Mucosa of stomach (tissue), 1 donor: ENCODE data around the gene AUTS2.

Experiments used
- H3K27me3 ChIP-seq: one replicate; pipeline ENCODE4 v1.7.0; 2013; ENCODE audit warnings: mild to moderate bottlenecking, low read length; ENCODE audit not compliant: control insufficient read depth, insufficient read depth
- H3K36me3 ChIP-seq: one replicate; pipeline ENCODE4 v1.7.0; 2013; ENCODE audit warnings: low read length; ENCODE audit not compliant: control insufficient read depth, insufficient read depth
- H3K4me1 ChIP-seq: one replicate; pipeline ENCODE4 v1.7.0; 2013; ENCODE audit warnings: mild to moderate bottlenecking, low read length; ENCODE audit not compliant: control insufficient read depth, insufficient read depth
- H3K4me3 ChIP-seq: one replicate; pipeline ENCODE4 v1.7.0; 2013; ENCODE audit warnings: low read length
- H3K9ac ChIP-seq: one replicate; pipeline ENCODE4 v1.7.0; 2013; ENCODE audit warnings: mild to moderate bottlenecking, low read length, moderate library complexity
- H3K9me3 ChIP-seq: one replicate; pipeline ENCODE4 v1.7.0; 2013; ENCODE audit warnings: mild to moderate bottlenecking, low read length, moderate library complexity; ENCODE audit not compliant: control insufficient read depth
- donor health status: Pancreatic carcinoma.

Gene AUTS2

DNA sequence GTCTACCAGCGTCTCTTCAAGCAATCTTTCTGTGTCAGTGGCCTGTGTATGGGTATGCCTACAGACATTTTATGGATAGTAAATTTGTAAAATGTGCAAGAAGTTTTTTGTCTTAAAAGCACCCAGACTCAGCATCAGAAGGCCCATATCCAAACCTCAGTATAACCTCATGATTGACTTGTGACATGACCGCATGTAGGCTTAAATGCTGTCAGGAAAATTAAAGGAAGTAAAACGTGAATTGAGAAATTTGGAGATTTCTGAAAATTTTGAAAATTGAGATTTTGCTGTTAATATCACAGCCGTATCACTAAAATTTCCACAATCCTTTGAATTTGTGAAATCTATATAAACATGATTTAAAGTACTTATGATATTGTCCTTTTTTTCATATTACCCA, 410.2 kb downstream of the AUTS2 start:
- H3K4me3 ChIP-seq: no peak overlapping the region
- H3K9me3 ChIP-seq: no peaks in the 10 kb centered on the region
- no peak overlapping the region for H3K9ac ChIP-seq
- no peaks in the 10 kb centered on the region for H3K27me3 ChIP-seq
- no peaks in the 10 kb centered on the region for H3K36me3 ChIP-seq
- no peaks in the 10 kb centered on the region for H3K4me1 ChIP-seq

DNA sequence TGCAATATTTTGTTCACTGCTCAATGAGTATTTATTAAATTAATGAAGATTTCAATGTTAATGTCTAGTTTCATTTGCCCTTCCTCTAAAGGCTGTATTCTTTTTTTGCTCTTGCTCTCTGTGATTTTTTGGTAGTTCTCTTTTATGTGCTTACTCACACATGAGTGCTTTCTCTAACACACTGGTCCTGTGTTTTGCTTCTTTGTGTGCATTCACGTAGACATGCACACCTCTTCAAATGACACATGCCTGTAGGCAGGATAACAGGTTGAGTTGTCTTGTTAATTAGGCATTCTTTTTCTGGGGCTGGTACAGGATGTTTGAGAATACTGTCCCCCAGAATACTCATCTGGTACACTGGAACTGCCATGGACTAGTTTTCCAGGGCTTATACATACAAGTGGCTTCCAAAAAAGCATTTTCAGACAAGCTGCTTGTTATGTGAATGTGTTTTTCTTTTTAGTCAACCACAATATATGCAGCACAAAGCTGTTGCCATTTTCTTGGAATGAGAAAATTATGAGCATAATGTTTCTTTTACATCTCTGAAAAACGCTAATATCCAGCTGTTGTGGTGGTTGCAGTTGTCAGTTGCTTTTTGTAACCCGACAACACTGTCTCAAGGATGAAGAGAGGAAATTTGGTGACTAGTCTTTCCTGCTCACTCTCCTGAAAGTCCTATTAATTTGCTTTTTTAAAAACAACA, 416.4 kb downstream of the AUTS2 start:
- H3K9ac ChIP-seq: no peak overlapping the region
- H3K36me3 ChIP-seq: no peaks in the 10 kb centered on the region
- no peaks in the 10 kb centered on the region for H3K4me1 ChIP-seq
- no peaks in the 10 kb centered on the region for H3K27me3 ChIP-seq
- H3K4me3 ChIP-seq: no peak overlapping the region
- no peaks in the 10 kb centered on the region for H3K9me3 ChIP-seq

DNA sequence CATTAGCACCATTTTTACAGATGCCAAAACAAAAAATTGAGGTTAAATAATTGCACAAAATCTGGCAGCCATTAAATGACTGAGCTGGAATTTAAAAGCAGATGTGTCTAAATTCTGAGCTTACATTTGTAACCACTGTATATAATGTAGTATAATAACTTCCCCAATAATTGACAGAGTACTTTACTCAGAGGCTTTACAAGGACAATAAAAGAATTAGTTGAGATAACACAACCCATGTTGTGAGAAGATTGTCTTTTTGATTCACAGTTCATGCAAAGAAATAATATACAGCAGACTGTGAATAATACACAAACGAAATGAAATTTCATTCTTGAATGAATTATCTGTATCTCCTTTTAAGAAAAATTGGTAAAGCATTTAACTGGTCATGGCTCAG, 417.1 kb downstream of the AUTS2 start:
- Histone ChIP-seq H3K36me3 (no peaks in the 10 kb centered on the region), H3K27me3 (no peaks in the 10 kb centered on the region), H3K4me3 (no peak overlapping the region), H3K9ac (no peak overlapping the region), H3K9me3 (no peaks in the 10 kb centered on the region), H3K4me1 (no peaks in the 10 kb centered on the region)

DNA sequence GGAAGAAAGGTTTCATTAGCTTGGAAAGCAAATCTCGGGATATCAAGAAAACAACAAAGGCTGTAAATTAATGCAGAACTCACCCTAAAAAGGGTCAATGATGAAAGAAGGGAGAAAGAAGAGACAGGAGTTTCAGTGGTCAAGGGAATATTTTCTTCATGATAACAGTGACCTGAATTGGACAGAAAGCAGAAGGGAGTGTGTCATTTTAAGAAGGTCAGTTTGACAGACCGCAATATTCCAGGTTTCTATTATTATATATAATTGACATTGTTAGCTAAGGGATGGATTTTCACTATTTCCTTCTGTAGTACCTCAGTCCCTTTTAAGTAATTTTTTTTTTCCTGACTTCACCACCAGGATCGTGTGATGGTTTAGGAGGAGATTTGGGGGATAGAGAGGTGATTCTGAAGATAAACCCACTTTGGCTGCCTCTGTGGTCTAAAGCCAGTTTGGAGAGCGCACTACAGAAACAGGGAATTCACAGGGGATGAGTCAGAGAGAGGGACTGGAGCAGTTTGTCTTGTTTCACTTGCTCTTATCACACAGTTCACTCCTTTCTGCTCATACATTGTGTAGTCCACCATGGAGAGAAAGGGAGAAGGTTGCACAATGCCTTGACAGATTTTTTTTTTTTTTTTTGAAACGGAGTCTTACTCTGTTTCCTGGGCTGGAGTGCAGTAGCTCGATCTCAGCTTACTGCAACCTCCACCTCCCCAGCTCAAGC, 417.9 kb downstream of the AUTS2 start:
- Histone ChIP-seq H3K4me1 (no peaks in the 10 kb centered on the region), H3K36me3 (no peaks in the 10 kb centered on the region), H3K4me3 (no peak overlapping the region), H3K9ac (no peak overlapping the region), H3K27me3 (no peaks in the 10 kb centered on the region), H3K9me3 (no peaks in the 10 kb centered on the region)

DNA sequence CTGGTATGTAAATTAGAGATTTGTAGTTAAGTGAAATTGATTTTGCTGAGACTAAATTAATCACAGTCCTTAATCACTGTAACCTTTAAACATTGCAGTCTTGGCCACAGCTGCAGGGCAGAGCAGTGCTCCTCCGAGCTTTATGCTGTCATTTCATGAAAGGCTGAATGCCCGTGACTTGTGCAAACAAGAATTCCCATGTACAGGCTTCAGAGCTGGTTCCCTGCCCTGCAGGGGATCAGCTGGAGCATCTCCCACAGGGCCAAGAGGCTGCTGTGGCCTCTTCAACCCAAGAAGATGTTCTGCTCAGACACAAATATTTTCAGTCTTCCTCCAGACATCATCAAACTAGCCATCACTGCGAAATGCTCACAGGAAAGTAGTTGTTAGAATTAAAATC, 419.1 kb downstream of the AUTS2 start:
- Histone ChIP-seq H3K4me3 (no peak overlapping the region), H3K9me3 (no peaks in the 10 kb centered on the region), H3K27me3 (no peaks in the 10 kb centered on the region), H3K4me1 (no peaks in the 10 kb centered on the region), H3K36me3 (no peaks in the 10 kb centered on the region), H3K9ac (no peak overlapping the region)

DNA sequence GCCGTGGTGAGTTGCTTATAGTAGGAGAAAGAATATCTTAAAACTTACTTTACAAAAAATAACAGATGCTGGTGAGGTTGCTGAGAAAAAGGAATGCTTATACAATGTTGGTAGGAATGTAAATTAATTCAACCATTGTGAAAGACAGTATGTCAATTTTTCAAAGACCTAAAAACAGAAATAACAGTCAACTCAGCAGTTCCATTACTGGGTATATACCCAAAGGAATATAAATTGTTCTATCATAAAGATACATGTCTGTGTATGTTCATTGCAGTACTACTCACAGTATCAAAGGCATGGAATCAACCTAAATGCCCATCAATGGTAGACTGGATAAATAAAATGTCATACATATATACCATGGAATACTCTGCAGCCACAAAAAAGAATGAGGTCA, 420.4 kb downstream of the AUTS2 start:
- Histone ChIP-seq H3K27me3 (no peaks in the 10 kb centered on the region), H3K9me3 (no peaks in the 10 kb centered on the region), H3K4me3 (no peak overlapping the region), H3K4me1 (no peaks in the 10 kb centered on the region), H3K36me3 (no peaks in the 10 kb centered on the region), H3K9ac (no peak overlapping the region)

DNA sequence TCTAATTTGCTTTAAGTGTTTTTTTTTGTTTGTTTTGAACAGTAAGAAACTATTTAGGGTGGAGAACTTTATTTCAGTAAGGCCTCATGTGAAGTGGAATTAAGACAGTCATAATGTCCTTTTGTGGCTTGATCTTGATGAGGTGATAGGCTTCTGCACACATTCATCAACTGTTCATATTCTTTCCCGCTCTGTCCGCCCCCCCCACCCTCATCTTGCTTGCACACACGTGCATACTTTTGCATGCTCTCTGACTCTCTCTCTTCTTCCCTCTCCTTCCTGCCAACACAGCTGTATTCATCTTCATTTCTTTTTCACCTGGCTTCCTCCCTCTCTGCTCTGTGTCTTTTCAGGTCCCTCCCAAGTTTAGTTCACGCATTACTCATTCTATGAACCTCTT, 429.6 kb downstream of the AUTS2 start:
- Histone ChIP-seq H3K4me3 (no peak overlapping the region), H3K9ac (no peak overlapping the region), H3K4me1 (no peaks in the 10 kb centered on the region), H3K9me3 (no peaks in the 10 kb centered on the region), H3K36me3 (no peaks in the 10 kb centered on the region), H3K27me3 (no peaks in the 10 kb centered on the region)

DNA sequence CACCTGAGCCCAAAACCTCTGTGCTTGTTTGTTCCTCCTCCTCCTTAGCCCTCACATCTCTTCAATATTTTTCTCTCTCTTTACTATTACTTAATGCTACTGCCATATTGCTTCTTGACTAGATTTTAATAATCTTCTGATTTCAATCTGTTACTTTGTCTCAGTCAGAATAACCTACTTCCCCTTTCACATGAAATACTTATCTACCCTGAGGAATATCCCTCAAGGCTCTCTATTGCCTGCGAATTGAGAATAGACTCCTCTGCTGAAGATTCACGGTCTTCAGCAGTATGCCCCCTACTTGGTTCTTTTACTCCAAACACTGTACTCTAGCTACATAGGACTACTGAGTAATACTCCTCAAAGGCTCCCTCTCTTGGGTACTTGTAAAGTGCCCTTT, 430.3 kb downstream of the AUTS2 start:
- Histone ChIP-seq H3K9ac (no peak overlapping the region), H3K27me3 (no peaks in the 10 kb centered on the region), H3K4me1 (no peaks in the 10 kb centered on the region)

DNA sequence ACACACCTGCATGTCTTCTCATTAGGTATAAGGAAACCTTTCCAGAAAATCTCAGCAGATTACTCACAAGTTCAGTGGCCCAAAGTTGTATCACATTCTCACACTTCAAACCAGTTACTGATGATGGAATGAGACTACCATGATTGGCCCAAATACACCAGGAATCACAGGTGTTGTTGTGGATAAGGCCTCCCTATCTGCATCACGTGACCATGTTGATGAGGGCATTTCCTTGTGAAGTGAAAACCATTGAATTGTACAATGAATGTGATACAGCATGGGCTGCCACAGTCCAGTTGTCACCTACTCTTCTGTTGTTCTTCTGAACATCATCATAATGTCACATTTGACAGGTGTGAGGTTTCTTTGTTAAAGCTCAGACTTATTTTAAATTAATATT, 431.7 kb downstream of the AUTS2 start:
- Histone ChIP-seq H3K4me1 (no peaks in the 10 kb centered on the region), H3K9ac (no peak overlapping the region), H3K27me3 (no peaks in the 10 kb centered on the region)

More for the DNA sequence above, 430.3 kb downstream of the AUTS2 start:
- Histone ChIP-seq H3K9me3 (no peaks in the 10 kb centered on the region), H3K36me3 (no peaks in the 10 kb centered on the region), H3K4me3 (no peak overlapping the region)

DNA sequence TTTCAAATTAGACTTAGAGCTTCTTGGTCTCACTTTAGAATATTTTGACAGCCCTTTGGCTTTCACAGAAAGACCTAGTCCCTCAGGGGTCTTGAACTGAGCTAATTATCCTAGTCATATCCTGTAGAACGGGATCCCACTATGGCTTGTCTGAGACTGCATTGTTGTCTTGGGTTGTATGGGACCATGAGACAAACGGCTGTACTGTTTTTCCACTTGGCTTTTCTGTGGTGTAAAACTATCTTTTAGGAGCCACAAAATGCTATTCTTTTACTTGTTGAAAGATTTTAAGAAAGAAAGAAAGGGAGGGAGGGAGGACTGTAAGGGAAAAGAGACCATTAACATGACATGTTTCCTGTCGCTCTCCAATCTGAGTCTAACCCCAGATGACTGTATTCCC, 432.5 kb downstream of the AUTS2 start:
- Histone ChIP-seq H3K9me3 (no peaks in the 10 kb centered on the region), H3K9ac (no peak overlapping the region), H3K4me3 (no peak overlapping the region), H3K27me3 (no peaks in the 10 kb centered on the region), H3K36me3 (no peaks in the 10 kb centered on the region), H3K4me1 (no peaks in the 10 kb centered on the region)

More for the DNA sequence above, 431.7 kb downstream of the AUTS2 start:
- Histone ChIP-seq H3K4me3 (no peak overlapping the region), H3K9me3 (no peaks in the 10 kb centered on the region), H3K36me3 (no peaks in the 10 kb centered on the region)

DNA sequence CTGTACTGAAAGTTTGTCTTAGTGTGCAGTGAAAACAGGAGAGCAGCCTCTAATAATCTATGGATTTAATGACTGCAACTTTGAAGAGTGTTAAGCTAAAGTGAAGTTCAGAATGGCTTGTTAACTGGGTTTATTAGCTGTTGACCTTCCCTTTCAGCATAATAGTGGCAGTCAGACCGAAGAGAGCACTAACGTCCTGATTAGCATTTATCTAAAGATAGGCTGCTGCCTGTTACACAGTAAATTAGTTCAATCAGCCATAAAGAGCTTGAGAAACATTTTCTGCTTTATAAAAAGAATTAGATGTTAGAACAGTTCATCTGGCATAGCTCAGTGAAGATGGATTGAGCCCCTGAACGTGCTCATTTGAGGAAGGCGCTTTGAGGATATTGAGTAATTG, 433.0 kb downstream of the AUTS2 start:
- H3K27me3 ChIP-seq: no peaks in the 10 kb centered on the region
- no peak overlapping the region for H3K9ac ChIP-seq
- H3K4me1 ChIP-seq: no peaks in the 10 kb centered on the region
- H3K4me3 ChIP-seq: no peak overlapping the region
- H3K9me3 ChIP-seq: no peaks in the 10 kb centered on the region
- no peaks in the 10 kb centered on the region for H3K36me3 ChIP-seq

DNA sequence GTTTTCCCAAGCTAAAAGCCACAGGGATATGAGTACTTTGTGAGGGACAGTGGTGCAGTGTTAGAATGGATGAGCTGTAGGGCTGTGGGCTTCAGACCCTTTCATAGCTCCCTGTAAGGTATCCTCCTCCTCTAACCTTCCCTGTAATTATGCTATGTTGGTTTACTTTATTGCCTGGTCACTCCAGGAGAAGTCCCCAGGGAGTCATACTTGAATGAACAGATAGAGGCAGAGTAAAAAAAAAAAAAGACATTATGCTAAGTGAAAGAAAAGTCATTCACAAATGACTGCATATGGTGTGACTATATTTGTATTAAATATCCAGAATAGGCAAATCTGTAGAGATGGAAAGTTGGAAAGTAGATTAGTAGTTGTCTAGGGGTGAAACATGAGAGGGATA, 434.4 kb downstream of the AUTS2 start:
- no peaks in the 10 kb centered on the region for H3K36me3 ChIP-seq
- H3K4me1 ChIP-seq: no peaks in the 10 kb centered on the region
- no peaks in the 10 kb centered on the region for H3K9me3 ChIP-seq
- no peak overlapping the region for H3K9ac ChIP-seq
- no peaks in the 10 kb centered on the region for H3K27me3 ChIP-seq
- H3K4me3 ChIP-seq: no peak overlapping the region
